ENCODE measurements around the gene DHFR.
"Not testable (repeated sequence)": the region's sequence is repeated elsewhere in the genome, so short reads cannot be mapped to it uniquely, and the experiment has no call there.

The DHFR gene

GRCh38 chr5:80591352-80591751 lies 63.4 kb downstream of the DHFR start:
- no peak for DNase-seq

DNA sequence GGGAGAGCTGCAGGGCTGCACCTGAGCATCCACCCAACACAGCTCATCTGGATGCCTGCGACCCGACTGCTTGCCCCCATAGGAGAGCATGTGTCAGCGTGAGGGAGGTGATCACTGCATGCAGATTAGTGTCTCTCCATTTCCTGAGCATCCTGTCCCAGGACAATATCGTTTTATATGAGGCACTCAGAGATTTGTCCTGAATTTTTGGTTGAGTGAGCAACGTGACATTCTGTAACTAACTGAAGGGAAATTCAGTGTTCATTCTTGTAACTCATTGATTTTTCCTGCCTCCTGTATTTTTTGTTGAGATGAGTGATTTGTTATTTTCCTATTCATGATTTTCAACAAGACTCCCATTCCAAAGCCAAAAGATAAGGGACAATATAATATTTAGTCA lies 64.0 kb downstream of the DHFR start:
- DNase-seq = no peak

DNA sequence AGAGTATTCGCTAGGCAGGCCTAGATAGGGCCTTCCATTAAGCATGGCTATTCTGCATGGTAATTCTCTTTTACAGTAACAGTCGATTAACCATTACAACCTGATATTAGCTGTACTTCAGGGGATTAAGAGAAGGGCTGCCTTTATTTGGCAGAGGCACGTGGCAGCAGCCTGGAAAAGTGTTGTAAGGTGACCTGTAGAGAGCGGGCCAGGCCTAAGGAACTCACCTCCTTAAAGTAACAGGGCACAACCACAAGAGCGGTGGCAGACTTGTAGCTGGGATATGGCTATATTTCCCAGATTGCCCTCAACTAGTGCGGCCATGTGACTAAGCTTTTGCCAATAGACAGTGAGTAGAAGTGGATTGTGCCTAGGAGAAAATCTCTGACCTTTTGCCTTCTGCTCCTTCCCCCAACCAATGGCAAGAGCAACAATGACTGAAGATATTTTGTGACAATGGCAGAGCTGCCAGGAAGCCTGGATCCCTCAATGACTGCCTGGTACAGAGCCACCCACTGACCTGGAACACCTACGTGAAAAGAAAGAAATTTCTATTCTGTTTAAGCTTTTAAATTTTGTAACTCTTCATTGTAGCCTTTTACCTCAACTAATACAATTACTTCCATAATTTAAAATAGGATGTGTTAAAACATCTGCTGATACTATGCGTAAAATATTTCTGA lies 65.8 kb downstream of the DHFR start:
- DNase-seq = no peak

- no peak for DNase-seq
These were observed 70.0 kb downstream of the DHFR start for GRCh38 chr5:80584770-80585169.

- not testable (repeated sequence) for DNase-seq
These were observed 74.5 kb downstream of the DHFR start for GRCh38 chr5:80580291-80580690.

DNA sequence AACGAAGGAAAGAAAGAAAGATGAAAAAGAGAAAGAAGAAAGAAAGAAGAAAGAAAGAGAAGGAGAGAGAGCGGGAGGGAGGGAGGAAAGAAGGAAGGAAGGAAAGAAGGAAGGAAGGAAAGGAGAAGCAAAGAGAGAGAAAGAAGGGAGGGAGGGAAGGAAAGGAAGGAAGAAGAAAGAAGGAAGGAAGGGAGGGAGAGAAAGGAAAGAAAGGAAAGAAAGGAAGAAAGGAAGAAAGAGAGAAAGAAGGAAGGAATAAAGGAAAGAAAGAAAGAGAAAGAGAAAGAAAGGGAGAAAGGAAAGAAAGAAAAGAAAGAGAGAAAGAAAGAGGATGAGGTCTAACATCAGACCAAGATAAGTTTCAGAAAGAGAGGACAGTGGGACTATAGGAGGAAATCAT lies 75.7 kb downstream of the DHFR start:
- DNase-seq = no peak

- DNase-seq = no peak
These were observed 77.1 kb downstream of the DHFR start for GRCh38 chr5:80577707-80578106.

- no peak for DNase-seq
These were observed 78.4 kb downstream of the DHFR start for GRCh38 chr5:80576383-80576782.

Data from NCI-H1694 (cell line).